Effector CD4-positive, alpha-beta T cell (primary cell): ENCODE results near the gene RNF8.
"Not testable (repeated sequence)": the region's sequence is repeated elsewhere in the genome, so short reads cannot be mapped to it uniquely, and the experiment has no call there.

Experiments
- DNase-seq: peaks from one replicate; pipeline ENCODE4 v3.0.0-alpha.2; 2020

The RNF8 gene

DNA sequence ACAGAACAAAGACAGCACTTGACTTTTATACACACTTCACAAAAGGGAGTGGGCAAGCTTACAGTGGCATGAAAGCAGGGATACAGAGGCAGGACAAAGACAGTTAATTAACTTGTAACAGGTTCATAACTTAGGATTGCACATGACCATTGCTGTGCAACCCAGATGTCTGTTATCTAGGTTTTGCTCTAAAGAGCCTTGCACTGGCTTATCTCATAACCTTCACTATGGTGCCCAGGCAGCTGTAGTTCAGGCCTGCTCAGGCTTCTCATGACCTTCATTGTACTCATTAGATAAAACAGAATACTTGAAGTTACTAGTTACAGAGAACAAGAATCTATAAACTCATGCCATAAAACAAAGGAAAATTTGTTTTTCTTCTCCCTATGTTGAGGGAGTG, 47.9 kb downstream of the RNF8 start:
- not testable (repeated sequence) for DNase-seq

DNA sequence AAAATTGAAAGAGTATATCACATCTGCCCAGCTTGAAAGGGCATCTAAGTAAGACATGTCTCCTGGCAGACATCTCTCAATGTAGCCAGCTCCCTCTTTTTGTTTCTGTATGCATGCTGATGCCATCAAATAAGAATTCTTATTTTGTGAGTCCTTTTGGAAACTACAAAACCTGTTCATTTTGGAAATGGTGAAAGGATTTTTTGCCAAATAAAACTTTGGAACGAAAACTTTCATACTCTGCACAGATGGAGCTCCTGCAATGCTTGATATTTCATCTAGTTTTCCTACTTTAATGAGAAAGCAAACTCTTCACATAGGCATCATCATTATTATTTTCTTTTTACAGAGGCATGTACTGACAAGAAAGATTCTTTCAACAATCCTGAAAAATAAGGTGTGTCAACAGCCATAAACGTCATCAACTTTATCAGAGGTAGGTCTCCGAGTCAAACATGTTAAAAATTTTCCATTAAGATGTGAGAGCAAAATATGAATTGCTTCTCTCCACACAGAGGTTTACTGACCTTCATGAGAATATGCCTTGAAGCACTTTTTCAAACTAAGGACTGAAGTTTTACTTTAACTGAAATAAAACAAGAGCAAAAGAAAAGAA, 53.1 kb downstream of the RNF8 start:
- no peak for DNase-seq

- DNase-seq: no peak
These were observed 54.2 kb downstream of the RNF8 start for GRCh38 chr6:37407948-37408347.

DNA sequence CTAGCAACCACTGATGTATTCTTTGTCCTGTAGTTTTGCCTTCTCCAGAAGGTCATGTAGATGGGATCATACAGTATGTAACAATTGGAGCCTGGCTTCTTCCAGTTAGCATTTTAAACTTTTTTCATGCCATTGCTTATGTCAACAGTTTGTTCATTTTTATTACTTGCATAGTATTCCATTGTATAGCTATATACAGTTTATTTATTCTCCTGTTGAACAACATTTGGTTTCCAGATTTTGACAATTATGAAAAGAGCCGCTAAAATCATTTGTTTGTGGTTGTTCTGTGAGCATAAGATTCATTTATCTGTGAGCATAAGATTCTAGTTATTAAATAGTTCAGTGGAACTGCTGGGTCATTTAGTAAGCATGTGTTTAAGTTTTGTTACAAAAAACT, 55.7 kb downstream of the RNF8 start:
- no peak for DNase-seq

- DNase-seq: no peak
These were observed 63.6 kb downstream of the RNF8 start for GRCh38 chr6:37417393-37417792.

GRCh38 chr6:37418722-37419121, 64.9 kb downstream of the RNF8 start:
- DNase-seq: no peak

GRCh38 chr6:37426058-37426944, 72.5 kb downstream of the RNF8 start:
- DNase-seq: no peak

DNA sequence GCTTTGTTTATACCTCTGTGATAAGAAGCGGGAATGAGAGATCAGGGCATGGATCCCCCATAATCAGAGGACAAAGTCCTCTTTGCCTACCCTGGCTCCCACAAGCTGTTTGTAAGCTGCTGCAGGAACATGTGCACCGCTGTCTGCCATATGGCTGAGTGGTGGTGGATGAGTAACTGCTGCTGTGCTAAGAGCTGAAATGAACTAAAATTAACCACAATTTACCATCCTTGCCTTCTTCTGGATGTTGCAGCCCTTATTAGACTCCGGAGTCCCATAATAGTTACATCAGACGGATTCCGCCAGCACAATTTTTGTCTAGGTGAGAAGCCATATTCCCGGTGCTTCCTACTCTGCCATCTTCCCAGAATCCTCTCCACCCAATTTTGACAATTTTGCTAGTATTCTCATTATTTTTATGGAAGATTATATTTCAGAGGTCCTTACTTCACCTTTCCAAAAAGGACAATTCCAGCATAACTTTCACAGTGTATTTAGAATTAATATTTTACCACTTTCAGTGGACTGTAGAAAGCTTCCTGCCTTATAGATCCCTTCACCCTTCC, 73.2 kb downstream of the RNF8 start:
- DNase-seq: no peak

- DNase-seq: no peak
These were observed 75.6 kb downstream of the RNF8 start for GRCh38 chr6:37429352-37429750.

DNA sequence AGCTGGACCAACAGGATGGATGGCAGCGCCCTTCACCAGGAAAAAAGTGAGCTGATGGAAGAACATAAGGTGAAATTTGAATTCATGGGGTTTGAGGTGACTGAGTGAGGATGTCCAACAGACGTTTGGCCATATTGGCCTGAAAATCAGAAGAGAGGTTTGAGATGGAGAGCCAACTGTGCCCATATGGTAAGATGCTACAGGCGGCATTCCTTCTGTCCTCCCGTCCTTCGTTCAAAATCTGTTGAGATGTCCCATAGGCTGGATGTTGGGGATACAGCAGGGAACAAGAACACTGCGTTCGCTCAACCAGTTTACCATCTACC, 78.8 kb downstream of the RNF8 start:
- no peak for DNase-seq

GRCh38 chr6:37432916-37433656, 79.3 kb downstream of the RNF8 start, which contains the start of gene CMTR1:
Gene CMTR1, plus strand, starts transcription at chr6:37433221. Its CDS starts 2,409 bp downstream, at chr6:37435630.
- peak; percentile 96 for DNase-seq

DNA sequence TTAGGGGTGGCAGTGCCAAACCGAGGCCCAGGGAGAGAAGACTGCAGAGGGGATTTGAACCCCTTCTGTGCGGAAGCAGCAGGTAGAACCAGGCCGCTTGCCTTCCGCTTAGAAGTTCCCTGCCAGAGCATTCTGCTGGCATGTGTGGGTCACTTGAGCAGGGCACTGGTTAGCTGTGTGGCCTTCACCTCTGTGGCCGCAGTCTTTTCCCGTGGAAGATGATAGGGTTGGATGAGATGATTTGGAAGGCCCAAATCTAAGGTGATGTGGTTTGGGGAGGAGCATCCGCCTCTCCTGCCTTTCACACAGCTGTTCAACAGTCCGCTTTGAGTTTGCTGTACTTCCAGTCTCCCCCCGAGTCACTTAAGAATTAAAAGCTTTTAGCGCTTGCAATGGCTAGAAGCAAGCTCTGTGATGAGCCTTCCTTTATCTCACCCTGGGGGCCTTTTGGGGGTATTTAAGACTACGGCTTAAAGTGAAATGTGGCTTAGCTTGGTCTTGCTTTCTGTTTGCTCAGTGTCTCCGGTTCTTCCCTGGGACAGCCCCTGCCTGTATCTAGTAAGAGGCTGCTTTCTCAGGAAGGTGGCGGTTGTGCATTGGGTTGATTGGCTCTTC, 80.0 kb downstream of the RNF8 start:
- no peak for DNase-seq

DNA sequence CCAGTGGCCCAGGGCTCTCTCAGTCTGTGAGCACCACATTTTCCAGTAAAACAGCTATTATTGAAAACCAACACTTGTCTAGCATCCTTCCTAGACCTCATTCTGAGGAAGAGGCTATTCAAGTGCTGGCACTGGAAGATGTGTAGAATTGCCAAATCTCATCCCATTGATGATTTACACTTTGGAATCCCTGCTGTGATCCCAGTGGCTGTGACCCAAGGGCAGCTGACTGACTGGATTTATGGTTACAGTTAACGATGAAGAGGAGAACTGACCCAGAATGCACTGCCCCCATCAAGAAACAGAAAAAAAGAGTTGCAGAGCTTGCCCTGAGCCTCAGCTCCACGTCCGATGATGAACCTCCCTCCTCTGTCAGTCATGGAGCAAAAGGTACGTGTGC, 81.6 kb downstream of the RNF8 start:
- DNase-seq: no peak

DNA sequence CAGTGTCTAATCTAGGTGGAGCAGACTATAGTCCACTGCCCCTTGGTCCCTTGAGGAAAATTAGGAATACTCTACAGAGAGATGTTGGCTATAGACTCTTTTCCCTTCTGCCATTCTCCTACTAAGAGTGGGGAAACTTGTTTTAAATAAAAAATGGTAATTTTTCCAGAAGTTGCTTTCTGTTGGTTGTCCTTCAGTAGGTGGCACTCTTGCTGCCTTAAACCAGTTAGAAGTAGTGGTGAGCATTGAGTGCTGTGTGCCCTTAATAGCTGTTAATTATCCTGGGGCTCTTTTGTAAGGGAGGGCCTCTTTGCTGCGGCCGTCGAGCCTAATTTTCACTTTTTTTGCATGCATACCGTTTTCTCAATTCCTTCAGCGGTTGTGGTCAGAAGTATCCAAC, 82.0 kb downstream of the RNF8 start:
- DNase-seq: no peak

DNA sequence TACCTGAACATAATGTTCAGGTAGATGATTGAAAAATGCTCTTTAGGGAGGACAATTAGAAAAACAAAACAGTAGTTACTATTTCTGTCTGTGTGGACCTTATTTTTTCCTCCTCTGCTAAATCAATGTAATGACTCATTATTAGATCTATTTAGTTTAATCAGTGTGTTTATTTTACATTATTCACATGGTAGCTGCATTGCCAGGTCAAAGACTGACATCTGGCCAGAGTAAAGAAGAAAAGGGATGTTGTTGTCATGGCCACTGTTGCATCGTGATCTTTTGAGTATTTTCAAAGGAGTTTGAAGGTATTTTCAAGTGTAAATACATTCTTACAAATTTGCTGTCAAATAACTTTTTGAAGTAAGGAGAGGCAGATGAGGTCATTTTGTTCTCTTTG, 85.1 kb downstream of the RNF8 start:
- DNase-seq: no peak

DNA sequence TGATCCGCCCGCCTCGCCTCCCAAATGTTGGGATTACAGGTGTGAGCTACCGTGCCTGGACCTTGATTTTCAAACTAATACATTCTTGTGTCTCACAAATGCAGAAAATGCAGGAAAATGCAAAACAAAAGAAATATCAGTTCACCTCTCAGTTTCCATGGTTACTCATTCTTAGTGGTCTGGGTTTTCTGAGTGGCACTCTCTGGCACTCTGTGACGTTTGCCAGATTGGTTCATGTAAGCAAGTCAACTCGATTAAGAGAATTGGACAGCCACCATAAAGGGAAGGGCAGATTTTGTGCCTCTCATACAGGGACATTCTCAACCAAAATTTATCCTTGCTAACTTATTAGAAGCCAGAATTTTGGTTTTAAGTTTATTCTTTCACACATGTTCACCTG, 87.9 kb downstream of the RNF8 start:
- no peak for DNase-seq

GRCh38 chr6:37442416-37443215, 88.8 kb downstream of the RNF8 start:
- no peak for DNase-seq

DNA sequence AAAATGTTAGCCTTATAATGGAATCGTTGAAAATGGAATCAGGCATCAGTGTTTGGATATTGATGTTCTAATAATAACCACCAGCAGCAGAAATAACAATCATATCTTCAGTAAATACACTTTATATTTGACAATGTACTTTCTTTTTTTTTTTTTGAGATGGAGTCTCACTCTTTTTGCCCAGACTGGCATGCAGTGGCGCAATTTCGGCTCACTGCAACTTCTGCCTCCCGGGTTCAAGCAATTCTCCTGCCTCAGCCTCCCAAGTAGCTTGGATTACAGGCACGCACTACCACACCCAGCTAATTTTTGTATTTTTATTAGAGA, 89.4 kb downstream of the RNF8 start:
- DNase-seq: not testable (repeated sequence)
